Hindlimb muscle (tissue), 1 donor: ENCODE results near the gene KANSL3. TPM values are rescaled to one million over a fixed set of nuclear protein-coding genes. Genes with fewer than 3 reads are reported as not detected.
"Not testable (repeated sequence)": the region's sequence is repeated elsewhere in the genome, so short reads cannot be mapped to it uniquely, and the experiment has no call there.

Experiments
- DNase-seq: peaks from one replicate; pipeline ENCODE4 v3.0.0-alpha.2; 2013
- polyA plus RNA-seq: library from polyadenylated mRNA; unstranded; fragments of 120-200 nt; gene quantifications from one replicate; pipeline ENCODE4 v1.2.1, GENCODE V29; 2013; ENCODE audit not compliant: insufficient read length

The KANSL3 gene
- 36.3 TPM for polyA plus RNA-seq

DNA sequence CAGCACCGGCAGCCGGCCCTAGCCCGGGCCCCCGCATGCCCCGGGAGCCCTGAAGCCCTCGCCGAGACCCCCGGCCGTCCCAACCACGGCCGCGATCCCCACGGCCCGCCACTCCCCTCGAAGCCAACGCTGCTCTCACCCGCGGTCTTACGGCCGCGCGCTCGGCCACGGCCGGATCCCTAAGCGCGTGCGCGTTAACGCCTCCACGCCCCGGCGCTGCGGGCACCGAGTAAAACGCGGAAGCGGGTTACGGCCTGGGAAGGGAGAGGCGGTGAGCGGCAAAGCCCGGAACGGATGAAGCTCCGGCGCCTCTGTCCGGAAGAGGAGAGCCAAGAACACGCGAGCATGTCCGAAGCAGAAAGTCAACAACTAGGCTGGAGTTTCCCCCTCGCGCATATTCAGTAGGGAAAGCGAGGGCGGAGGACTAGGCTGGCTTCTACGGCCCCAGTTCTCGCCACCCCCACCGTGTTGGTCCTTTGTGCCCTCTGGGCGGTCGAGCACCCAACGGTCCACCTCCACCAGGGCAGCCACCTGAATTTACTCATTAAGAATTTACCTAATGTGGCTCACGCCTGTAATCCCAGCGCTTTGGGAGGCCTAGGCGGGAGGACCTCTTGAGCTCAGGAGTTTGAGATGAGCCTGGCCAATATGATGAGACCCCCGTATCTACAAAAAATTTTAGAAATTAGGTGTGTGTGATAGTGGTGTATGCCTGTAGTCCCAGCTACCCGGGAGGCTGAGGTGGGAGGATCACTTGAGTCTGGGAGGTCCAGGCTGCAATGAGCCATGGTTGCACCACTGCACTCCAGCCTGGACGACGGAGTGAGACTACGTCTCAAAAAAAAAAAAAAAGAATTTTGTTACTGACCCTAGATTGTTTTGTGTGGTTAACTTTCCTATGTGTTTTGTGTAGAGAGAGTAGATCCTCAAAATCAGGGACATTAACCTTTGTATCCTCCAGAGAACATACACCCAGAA is at the start of gene KANSL3:
TSS of gene KANSL3 (minus strand) at position 169 of the 978 bp plus-strand sequence. CDS start 1,177 bp downstream, outside the sequence.
- peak; percentile 97 for DNase-seq

DNA sequence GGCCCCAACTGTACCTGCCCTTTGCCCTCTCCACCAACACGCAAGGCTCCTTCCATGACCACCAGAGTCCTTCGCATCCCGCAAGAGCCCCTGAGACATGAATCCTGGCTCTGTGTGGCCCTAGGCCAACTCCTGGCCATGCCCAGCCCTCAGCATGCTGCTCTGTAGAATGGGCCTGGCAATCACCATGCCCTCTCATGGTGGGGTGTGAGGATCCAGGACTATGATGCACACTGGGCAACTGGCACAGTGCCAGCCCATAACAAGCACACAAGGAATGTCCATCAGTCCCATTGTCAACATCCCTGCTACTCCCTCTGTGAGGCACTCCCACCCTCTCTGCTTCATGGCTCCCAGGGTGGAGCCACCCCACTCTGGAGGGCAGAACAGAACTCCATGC is 49.2 kb upstream of the KANSL3 start:
- DNase-seq, result no peak

DNA sequence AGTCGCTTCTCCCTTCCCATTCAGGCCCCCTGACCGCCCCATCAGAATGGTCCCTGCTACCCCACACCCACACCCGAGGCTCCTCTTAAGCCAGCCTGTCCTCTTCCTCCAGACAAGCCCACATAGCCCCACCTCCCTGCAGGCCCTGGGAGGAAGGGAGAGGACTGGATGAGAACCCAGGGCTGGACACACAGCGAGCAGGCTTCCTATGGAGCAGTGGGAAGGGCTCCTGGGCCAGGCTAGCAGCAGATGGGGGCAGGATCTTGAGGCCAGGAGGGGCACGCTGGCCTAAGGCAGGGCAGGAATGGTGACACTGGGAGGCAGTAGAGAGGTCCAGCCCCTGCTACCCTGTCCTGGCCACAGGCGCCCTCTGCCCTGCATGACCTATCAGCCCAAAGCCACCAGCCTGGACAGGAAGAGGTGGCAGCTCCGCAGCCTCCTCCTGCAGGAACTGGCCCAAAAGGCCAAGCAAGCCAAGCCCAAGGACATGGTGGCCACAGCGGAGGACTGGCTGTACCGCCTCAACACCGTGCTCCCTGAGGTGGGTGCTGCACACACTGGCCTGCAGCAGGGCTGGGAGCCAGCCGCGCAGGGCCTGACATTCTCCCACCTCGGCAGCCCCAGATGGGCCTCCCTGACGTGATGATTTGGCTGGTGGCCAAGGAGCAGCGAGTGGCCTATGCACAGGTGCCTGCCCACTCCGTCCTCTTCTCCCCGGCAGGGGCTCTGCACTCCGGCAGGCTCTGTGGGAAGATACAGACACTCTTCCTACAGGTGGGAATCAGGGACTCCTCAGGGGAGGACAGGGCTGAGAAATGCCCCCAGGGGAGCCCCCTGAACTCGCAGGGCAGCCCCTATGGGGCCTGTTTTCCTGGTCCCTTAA is 47.7 kb upstream of the KANSL3 start:
- no peak for DNase-seq

DNA sequence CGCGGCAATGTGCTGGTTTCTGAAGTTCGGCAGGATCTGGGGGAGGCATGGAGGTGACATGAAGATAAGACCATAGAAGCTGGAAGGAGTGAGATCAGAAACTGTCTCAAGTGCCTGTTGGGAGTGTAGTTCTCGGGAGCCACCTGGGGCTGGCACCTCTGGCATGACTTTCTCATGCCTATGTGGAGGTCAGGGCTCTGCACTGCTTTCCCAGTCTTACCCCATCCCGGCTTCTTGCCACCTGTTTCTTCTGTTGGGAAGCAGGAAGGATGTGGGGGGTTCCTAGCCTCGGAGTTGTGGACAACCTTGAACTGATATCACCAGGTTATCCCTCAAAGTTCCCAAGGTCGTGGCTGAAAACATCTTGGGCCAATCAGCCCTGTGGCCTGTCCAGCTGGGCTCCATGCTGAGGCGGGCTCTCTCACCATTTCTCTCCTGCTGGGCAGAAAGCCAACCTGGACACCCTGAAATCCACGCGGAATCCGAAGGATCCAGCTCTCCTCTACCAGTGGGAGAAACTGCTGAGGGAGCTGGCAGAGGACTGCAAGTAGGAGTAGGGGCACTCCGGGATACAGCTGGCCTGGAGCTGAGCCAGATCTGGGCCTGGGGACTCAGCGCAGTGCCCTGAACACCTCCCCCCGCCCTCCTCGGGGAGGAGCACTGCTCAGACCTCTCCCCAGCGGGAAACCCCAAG is 46.9 kb upstream of the KANSL3 start:
- no peak for DNase-seq

DNA sequence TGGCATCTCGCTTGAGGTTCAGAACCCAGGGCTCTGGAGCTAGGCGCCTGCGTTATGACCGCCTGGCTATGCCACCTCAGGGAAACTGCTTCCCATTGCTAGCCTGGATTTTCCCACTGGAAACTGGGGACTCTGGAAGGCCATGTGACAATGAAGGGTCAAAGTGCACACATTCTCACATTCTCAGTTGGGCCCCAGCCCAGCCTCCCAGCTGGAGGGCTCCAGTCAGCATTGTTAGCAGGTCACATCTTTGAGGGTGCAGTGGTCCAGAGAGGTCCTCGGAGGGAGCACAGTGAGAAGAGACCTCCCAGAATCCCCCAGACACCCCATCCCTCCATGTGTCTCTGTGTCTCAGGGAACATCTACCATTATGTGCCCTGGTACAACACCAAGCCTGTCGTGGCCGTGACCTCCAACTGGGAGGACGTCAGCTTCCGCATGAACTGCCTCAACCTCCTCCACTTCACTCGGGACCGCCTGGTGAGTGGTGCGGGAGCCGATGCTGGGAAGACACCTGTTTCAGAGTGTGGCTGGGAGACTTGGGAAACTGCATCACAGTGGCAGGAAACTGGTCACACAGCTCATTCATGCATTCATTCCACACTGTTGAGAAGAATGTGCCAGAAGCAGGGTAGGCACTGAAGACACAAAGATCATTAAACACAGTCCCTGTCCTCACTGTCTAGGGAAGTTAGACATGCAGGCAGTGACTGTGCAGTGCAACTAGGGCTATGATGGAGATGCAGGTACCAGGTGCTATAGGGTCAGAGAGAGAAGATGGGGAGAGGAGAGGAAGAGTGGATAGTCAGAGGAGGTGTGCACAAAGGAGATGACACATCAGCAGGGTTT is 46.1 kb upstream of the KANSL3 start:
- DNase-seq, result no peak

DNA sequence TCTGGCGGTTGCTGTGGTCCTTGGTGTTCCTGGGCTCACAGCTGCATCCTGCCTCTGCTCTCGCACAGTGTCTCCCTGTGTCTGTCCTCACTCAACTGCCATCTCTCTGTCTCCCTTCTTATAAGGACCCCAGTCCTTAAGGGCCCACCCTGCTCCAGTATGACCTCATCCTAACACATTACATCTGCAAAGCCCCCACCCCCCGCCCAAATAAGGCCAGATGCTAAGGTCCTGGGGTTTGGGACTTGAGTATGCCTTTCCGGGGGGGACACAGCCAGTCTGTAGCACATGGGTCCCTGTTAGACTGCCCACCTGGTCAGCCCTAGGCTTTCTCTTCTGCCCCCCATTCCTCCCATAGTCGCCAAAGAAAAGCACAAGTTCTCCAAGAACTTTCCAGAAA is 45.2 kb upstream of the KANSL3 start:
- DNase-seq, result no peak

DNA sequence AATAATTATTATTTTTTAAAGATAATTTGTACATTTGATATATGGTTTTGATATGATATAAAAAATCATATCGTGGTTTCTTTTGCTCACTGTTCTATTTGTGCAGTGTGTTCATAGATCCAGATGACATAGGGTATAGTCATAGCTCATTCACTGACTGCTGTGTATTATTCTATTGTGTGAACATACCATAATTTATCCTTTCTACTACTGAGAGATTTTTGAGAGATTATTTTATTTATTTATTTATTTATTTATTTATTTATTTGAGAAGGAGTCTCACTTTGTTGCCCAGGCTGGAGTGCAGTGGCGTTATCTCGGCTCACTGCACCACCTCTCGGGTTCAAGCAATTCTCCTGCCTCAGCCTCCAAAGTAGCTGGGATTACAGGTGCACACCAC is 43.4 kb upstream of the KANSL3 start:
- no peak for DNase-seq

DNA sequence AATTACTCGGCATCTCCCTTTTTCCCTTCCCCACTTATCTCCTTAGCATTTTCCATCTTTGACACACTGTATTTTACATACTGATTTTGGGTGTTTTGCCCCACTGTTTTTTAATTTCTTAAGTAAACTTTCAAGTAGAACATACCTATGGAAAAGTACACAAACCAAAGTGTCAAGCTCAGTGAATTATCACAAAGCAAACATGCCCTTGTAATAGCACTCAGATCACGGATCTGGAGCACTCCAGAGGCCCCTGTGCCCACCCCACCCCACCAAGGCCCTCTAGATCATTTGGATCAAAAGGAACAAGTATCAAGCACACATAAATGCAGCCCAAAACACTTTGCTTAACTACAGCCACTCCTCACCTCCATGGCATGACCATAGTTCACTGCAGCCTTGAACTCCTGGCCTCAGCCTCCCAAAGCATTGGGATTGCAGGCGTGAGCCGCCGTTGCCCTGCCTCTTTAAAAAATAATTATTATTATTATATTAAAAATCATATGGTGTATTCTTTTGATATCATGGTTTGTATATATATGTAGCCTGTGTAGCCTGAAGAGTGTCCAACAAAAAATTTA is 42.5 kb upstream of the KANSL3 start:
- no peak for DNase-seq

DNA sequence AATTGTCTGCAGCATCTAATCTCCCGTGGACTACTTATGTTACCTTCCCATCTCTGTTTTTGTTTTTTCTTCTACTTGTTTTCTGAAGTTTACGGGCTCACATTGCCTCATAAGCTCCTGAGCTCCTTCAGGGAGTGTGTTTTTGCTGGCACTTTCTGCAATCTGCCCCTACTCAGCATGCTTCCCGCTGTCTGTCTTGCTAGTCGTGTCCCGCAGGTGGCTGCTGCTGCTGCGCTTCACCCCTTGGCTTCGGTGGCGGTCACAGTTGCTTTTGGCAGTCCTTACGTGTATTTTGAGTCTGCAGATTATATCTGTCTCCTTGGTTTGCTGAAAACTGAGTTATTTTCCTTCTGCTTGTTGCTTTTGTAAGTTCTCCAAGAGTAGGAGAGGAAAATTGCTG is 41.7 kb upstream of the KANSL3 start:
- DNase-seq, result no peak

DNA sequence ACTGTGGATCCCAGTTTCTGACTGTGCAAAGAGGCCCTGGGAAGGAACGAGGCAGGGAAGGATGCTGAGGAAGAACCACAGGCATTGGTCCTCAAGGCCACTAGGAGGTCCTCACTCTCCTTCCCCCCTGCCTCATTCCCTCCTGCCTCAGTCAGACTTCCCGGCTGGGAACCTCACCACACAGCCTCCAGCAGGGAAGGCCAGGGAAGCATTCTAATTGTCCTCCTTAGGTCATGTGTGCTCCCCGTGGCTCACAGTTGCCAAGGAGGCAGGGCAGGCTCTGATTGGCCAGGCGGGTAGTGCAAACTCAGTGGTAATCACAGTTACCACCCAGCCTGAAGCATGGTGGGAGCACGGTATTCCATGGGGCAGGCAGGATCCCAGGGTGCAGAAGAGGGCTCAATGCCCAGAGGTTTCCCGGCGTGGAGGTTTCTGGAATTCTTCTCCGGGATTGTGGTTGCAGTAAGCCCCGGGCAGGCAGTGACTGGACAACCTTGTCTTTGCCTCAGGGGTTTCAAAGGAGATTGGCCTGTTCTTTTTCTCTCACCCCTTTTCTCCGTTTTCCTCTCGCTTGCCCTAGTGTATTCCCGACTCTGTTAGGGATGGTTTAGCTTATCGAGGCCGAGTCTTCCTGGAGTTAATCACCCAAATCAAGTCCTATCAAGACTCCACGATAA is 31.6 kb upstream of the KANSL3 start:
- DNase-seq, result no peak

DNA sequence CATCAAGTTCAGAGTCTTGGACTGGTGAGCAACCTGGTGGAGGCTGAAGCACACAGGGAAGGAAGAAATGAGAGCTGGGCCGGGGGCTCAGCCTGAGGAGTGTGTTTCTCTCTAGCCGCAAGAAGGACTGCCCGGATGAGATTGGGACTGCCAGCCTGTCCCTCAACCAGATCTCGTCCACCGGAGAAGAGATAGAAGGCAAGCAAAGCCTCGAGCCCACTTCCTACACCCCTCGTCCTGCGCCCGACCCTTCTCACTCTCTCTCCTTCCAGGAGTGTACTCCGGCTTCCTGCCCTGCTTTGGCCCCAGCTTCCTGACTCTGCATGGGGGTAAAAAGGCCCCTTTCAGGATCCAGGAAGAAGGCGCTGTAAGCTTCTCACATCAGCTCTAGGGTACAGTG is 30.7 kb upstream of the KANSL3 start:
- no peak for DNase-seq

DNA sequence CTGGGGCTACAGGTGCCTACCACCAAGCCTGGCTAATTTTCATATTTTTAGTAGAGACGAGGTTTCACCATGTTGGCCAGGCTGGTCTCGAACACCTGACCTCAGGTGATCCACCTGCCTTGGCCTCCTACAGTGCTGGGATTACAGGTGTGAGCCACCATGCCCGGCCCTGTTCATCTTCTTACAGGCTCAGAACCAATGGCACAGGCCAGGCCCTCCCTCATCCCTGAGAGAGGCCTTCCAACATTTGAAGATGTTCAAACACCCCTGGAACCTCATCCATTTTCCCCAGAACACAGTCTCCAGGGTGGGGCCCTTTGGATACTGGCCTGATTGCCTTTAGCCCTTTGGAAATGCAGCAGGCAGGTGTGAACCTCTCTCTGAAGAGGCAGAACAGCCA is 27.6 kb upstream of the KANSL3 start:
- not testable (repeated sequence) for DNase-seq

DNA sequence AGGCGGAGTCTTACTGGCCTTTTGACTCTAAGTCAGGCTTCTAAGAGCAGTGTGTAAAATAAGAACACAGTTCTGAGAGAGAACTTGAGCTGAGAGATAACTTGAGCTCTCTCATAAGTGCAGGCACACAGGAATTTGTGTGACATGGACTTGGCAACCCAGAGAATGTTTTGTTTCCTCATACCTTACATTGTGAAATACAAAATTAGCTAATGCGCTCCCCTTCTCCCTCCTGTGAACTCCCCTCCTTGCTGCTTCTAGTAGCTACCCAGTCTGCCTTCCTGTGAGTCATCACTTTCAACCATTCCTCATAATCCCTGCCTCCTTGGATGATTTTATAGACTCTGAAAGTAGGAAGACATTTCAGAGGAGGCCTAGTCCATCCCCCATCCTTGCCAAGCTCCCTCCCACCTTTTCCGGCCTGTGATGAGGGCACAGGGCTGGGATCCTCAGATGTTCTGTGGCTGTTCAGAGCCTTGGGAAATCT is 27.0 kb upstream of the KANSL3 start:
- DNase-seq, result no peak

DNA sequence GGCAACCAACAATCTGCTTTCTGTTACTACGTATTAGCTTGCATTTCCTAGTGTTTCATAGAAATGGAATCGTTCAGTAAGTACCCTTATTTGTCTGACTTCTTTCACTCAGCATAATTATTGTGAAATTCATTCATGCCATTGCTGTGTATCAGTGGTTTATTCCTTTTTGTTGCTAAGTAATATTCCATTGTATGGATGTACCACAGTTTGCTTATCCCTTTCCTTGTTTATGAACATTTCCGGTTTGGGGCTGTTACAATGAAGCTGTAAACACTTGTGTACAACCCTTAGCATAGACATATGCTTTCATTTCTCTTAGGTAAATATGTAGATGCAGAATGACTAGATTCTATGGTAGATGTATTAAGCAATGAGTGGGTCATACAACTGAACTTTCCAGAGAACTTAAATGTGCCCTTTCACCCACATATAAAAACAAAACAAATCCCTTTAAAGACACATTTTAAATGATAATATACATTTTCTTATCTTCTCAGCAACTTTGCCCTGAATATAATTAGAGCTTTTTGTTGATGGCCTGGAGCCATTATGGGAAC is 26.3 kb upstream of the KANSL3 start:
- no peak for DNase-seq

DNA sequence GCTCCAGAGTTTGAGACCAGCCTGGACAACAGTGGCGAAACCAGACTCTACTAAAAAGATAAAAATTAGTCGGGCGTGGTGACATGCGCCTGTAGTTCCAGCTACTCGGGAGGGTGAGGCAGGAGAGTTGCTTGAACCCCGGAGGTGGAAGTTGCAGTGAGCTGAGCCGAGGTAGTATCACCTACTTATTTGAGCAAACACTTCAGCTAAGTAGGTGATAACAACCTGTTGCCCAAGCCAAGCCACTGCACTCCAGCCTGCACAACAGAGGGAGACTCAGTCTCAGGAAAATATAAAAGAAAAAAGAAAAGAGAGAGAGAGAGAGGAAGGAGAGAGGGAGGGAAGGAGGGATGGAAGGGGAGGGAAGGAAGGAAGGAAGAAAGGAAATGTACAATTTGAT is 25.7 kb upstream of the KANSL3 start:
- no peak for DNase-seq

DNA sequence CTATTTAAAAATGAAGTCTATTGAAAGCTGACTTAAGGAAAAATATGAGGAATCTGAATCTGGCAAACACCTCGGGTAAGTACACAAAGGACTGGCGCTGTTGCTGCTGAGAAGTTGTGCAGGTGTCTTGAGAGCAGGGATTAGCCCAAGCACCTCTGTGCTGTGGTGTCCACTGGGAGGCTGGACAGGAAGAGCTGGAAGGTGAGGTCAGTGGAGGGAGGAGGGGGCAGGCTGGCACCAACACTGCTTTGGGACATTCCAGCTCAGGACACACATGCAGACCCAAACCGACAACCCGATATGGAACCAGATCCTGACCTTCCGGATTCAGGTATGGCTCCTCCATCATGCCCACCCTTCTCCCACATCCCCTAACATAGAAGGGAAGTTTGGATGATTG is 25.1 kb upstream of the KANSL3 start:
- DNase-seq, result no peak

DNA sequence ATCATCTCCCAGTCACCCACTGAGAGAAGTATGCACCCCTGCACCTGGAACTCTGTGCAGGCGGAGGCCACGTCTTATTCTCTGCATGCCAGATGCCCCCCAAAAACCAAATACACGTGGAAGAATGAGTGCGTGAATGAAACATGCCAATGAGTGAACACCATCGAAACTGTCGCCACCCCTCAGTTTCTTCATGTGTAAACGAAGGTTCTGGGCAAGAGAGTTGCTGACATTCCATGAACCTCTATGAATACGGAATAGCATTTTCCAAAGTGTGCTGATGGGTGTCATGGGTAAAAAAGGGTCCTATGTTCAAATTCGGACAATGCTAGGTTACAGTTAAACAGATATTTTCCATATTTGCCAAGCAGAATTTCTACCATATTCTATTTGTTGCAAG is 24.2 kb upstream of the KANSL3 start:
- DNase-seq, result no peak

DNA sequence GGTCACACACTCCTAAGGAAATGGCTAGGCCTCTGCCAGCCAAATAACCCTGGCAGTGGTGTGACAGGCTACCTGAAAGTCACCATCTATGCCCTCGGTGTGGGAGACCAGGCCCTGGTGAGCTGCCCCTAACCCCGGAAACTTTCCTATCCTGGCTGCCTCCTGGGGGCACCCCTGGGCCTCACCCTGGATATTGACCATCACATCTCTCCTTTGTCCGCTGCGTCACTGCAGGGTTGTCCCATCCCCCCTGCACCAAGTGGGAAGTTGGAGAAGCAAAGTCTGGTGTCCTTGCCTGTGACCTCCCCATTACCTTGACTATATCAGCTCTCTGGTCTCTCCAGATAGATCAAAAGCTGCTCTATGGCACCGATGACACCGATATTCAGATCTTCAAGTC is 23.2 kb upstream of the KANSL3 start:
- DNase-seq, result no peak

DNA sequence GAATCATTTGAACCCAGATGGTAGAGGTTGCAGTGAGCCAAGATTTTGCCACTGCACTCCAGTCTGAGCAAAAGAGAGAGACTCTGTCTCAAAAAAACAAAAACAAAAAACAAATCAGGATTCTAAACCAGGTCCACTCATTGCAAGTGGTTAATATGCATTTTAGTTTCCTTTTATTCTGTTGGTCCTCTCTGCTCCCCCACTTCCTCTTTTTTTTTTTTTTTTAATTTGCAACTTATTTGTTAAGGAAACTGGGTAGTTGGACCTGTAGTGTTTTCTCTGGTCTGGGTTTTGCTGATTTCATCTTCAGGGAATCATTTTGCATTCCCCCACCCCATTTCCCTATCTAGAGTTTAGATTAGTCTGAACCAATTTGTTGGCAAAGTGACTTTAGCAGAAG is 18.4 kb upstream of the KANSL3 start:
- DNase-seq, result no peak

DNA sequence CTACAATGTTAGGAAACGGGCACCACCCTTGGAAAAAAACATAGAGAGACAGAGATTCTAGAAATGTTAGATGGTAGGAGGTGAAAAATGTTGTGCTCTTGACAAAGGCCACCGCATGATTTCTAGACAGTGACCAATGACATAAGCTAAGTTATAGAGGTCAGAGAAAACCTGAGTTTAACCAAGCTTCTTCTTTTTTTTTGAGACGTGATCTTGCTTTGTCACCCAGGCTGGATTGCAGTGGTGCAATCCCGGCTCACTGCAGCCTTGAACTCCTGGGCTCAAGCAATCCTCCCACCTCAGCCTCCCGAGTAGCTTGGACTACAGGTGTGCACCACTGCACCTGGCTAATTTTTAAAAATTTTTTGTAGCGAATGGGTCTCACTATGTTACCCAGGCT is 17.4 kb upstream of the KANSL3 start:
- no peak for DNase-seq
